A204.1 (cell line): ENCODE measurements around the gene SLC26A2.
"Not testable (repeated sequence)": the region's sequence is repeated elsewhere in the genome, so short reads cannot be mapped to it uniquely, and the experiment has no call there.

Experiments
- FAIRE-seq: peaks from 2 replicates; lab custom pipeline; 2012; peaks lifted over from hg19 to GRCh38; lab: Jason Lieb, UNC

SLC26A2 gene

DNA sequence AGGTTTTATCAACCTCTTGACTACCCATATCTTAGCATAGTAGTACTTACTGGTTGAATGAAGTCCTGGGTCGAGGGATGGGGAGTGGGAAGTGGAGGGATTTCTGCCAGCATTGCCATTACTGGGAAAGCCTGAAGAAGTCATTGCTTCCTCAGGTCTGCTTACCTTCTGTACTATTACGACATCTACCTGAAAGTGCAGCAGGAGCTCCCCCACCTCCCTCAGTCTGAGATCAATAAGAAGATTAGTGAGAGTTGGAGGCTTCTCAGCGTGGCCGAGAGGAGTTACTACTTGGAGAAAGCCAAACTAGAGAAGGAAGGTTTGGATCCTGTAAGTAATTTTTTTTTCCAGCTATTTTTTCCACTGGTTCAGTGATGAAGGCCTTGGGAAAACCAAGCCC lies 45.8 kb downstream of the SLC26A2 start:
- no peak for FAIRE-seq

DNA sequence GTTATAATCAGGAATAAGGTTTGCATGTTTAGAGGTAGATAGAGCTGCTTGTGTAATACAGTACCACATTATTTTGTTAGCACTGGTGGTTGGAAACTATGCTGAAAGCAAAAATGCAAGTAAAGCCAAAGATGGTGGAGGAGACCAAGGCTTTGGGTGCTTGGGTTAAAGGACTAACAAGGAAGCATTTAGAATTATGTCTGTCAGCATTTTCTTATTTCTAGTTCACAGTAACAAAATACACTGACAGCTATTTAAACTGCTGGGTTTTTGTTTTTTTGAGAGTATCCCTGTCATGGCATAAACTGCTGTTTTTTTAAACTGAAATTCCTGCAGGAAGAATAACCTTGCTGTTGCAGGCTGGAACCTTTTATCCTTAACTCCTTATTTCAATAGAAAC lies 46.5 kb downstream of the SLC26A2 start:
- FAIRE-seq = no peak

DNA sequence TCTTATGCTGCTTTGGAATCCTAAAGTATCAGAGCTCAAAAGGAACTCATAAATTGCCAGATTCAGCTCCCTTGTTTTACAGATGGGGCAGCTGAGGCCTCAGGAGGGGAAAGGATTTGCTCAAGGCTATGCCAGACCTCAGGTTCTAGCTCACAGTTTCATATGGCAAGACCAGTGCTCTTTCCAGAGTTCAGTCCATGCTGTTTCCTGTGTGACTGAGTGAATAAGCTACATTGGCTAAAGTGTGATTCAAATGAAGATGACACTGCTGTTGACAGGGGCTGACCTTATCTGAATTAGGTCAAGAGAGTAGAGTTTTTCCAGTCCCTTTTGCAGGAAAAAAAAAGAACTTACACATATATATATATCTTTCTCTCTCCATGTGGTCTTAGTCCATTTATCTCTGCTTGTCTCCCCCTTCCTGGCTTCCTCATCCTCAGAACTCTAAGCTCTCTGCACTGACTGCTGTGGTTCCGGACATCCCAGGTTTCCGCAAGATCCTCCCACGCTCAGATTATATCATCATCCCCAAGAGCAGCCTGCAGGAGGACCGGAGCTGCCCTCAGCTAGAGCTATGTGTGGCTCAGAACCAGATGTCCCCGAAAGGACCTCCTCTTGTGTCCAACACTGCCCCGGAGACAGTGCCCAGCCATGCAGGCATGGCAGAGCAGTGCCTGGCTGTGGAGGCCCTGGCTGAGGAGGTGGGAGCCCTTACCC lies 49.3 kb downstream of the SLC26A2 start:
- no peak for FAIRE-seq

GRCh38 chr5:150013931-150014330 lies 53.4 kb downstream of the SLC26A2 start:
- FAIRE-seq = no peak

- FAIRE-seq = no peak
These were observed 53.9 kb downstream of the SLC26A2 start for GRCh38 chr5:150014456-150014855.

DNA sequence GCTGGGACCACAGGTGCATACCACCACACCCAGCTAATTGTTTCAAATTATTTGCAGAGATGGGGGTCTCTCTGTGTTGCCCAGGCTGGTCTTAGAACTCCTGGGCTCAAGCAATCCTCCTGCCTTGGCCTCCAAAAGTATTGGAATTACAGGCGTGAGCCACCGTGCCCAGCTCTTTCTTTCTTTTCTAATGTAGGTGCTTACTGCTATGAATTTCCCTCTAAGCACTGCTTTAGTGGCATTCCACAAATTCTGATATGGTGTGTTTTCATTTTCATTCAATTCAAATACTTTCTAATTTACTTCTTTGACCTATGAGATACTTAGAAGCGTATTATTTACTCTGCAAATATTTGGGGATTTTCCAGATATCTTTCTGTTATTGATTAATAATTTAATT lies 54.9 kb downstream of the SLC26A2 start:
- FAIRE-seq = no peak

DNA sequence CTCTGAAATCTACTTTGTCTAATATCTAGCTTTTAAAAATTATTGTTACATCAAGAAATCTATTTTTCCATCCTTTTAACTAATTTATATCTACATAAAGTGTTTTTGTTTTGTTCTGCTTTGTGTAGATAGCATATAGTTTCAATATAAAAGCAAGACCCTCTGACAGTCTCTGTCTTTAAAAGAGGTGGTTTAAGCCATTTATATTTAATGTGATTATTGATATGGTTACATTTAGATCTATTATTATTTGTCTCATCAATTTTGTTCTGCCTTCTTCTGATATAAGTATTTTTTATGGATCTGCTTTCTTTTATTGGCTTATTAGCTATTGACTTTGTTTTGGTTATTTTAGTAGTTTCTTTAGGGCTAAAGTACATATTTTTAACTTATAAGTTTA lies 56.0 kb downstream of the SLC26A2 start:
- no peak for FAIRE-seq

GRCh38 chr5:150017226-150018005 lies 56.9 kb downstream of the SLC26A2 start:
- FAIRE-seq = no peak

GRCh38 chr5:150020249-150020648 lies 59.7 kb downstream of the SLC26A2 start:
- no peak for FAIRE-seq

DNA sequence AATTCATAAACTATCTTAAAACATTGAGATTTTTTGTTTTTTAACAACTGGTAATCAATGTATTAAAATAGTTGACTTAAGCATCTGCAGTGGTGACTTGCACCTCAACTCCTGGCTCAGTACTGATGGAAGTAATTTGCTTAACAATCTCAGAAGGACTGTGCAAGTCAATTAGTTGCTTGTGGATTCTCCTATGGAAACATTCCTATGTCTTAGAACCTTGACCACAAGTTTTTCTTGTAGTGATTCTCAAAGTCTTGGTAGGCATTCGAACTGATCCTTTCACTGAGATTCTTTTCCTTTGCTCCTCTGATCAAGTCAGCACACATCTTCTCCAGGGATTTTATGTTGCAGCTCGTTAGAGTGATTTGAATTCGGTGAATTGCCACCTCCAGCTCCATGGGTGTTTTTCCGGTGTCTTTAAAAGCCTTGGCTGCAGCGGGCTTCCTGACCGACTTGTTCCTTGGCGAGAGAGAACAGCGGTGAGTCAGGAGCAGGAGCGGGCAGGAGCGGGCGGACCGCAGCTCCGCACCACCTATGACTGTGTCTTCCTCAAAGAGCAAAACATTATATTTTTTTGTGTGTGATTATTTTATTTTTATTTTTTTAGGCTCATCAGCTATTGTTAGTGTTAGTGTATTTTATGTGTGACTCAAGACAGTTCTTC lies 61.1 kb downstream of the SLC26A2 start:
- no peak for FAIRE-seq

DNA sequence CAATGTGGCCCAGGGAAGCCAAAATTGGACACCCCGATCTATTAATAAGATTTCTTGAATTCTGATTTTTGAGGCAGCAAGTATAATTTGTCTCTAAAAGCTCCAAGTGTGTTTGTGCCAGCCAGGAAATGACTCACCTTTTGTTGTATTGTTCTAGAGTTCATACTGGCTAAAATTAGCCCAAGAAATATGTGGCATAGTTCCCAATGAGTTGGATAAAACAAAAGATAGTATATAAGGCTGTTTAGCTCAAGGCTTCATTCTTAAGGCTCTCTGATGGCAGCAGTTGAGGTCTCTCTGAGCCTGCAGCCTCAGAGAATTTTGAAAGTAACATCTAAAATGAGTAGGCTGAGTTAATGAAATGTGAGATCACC lies 61.6 kb downstream of the SLC26A2 start:
- FAIRE-seq = no peak

DNA sequence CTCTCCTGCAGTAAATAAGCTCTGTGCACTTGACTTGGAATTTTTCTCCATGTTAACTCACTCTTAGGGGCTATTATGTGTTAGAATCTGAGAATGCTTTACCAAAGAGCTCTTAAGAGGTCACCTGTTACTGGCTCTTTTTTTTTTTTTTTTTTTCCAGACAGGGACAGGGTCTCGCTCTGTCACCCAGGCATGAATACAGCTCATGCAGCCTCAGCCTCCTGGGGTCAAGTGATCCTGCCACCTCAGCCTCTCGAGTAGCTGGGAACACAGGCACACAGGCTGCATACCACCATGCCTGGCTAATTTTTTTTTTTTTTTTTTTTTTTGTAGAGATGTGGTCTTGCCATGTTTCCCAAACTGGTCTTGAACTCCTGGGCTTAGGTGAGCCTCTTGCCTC lies 62.1 kb downstream of the SLC26A2 start:
- no peak for FAIRE-seq

DNA sequence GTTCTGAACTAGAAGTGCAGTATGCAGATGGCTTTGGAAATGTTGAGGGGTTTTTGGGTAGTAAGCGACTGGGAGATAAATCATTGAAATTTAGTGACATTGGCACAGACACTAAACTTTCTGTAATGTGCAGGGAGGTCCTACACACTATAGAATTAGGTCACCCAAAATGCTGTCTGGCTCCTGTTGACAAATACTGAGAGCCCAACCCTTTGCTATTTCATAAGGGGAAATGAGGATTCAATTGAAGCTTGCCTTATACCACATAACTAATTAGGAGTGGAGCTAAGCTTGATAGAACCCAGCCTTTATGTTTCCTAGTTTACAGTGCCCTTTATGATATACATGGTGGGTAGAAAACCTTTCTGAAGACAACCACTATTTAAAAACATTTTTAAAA lies 62.6 kb downstream of the SLC26A2 start:
- FAIRE-seq = no peak

DNA sequence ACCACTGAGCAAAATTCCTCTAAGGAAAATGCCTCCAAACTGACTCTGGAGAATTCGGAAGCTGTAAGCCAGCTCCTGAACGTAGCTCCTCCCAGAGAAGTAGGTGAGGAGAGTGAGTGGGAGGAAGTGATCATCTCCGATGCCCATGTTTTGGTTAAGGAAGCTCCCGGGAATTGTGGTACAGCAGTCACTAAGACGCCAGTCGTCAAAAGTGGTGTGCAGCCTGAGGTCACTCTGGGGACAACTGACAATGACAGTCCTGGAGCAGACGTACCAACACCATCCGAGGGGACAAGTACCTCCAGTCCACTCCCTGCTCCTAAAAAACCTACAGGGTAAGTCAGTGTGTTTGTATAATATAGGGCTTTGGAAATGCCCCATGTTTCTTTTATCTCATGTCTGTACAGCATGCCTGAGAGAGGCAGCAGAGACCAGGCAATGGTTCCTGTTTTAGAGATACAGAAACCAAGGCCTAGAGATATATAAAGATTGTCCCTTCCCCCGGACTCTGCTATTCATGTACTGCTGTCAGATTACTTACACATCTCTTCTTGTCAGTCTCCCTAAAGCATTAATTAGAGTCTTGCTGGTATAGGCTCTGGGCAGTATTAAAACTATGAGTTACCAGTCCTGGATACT lies 63.9 kb downstream of the SLC26A2 start:
- FAIRE-seq = no peak

- FAIRE-seq = no peak
These were observed 66.2 kb downstream of the SLC26A2 start for GRCh38 chr5:150026682-150027172.

GRCh38 chr5:150028047-150028446 lies 67.5 kb downstream of the SLC26A2 start:
- not testable (repeated sequence) for FAIRE-seq

- FAIRE-seq = no peak
These were observed 72.8 kb downstream of the SLC26A2 start for GRCh38 chr5:150033334-150033733.

- no peak for FAIRE-seq
These were observed 74.1 kb downstream of the SLC26A2 start for GRCh38 chr5:150034662-150035061.

- no peak for FAIRE-seq
These were observed 74.8 kb downstream of the SLC26A2 start for GRCh38 chr5:150035139-150035895.

- no peak for FAIRE-seq
These were observed 76.0 kb downstream of the SLC26A2 start for GRCh38 chr5:150036513-150036912.
